ENCODE measurements around the gene FAM124A. TPM values are rescaled to one million over a fixed set of nuclear protein-coding genes. Genes with fewer than 3 reads are reported as not detected.

The FAM124A gene
- total RNA-seq, 6 donors from 2014 or later = 2.3 to 7.1 (median 3.8) TPM

- WGBS, 2 donors = 74 to 88% methylated on average over 4 of the region's 4 CpGs
- Histone ChIP-seq H3K36me3 (peaks cover 0 to 3% (median 0%) of the 10 kb centered on the region in 4 donors), H3K4me1 (peaks cover 0 to 18% (median 7%) of the 10 kb centered on the region in 4 donors), H3K9me3 (no peaks in the 10 kb centered on the region), H3K27ac (no peak overlapping the region), H3K4me3 (no peak overlapping the region), H3K27me3 (no peaks in the 10 kb centered on the region)
- no peak for DNase-seq
- no peak for TF ChIP-seq POLR2AphosphoS5 (IDR thresholded peaks at IDR 0.05)
- TF ChIP-seq CTCF (IDR thresholded peaks at IDR 0.05) = no peak
- no peak for ATAC-seq (ENCODE audit: low FRiP score in 2 of 2)
Measured at GRCh38 chr13:51243227-51243626, 21.0 kb downstream of the FAM124A start.

GRCh38 chr13:51243832-51244231 lies 21.6 kb downstream of the FAM124A start:
- TF ChIP-seq POLR2A (IDR thresholded peaks at IDR 0.05) (no peak), CTCF (IDR thresholded peaks at IDR 0.05) (no peak), EP300 (IDR thresholded peaks at IDR 0.05) (no peak), POLR2AphosphoS5 (IDR thresholded peaks at IDR 0.05) (no peak)
- no peak for DNase-seq
- ATAC-seq (ENCODE audit: low FRiP score in 2 of 2) = no peak
- H3K27me3 ChIP-seq = no peaks in the 10 kb centered on the region
- H3K36me3 ChIP-seq = peaks cover 0 to 3% (median 0%) of the 10 kb centered on the region in 4 donors
- peaks cover 0 to 18% (median 7%) of the 10 kb centered on the region in 4 donors for H3K4me1 ChIP-seq
- no peak overlapping the region for H3K27ac ChIP-seq
- 82 to 84% methylated on average over 7 to 8 of the region's 8 CpGs for WGBS, 2 donors
- H3K4me3 ChIP-seq = no peak overlapping the region
- H3K9me3 ChIP-seq = no peaks in the 10 kb centered on the region

GRCh38 chr13:51244637-51245405 lies 22.6 kb downstream of the FAM124A start:
- H3K27me3 ChIP-seq = no peaks in the 10 kb centered on the region

GRCh38 chr13:51245583-51245982 lies 23.4 kb downstream of the FAM124A start:
- Histone ChIP-seq H3K27ac (no peak overlapping the region), H3K9me3 (no peaks in the 10 kb centered on the region), H3K4me1 (peaks cover 0 to 15% (median 7%) of the 10 kb centered on the region in 4 donors), H3K36me3 (peaks cover 0 to 3% (median 0%) of the 10 kb centered on the region in 4 donors), H3K4me3 (no peak overlapping the region), H3K27me3 (no peaks in the 10 kb centered on the region)
- 90 to 95% methylated on average over 2 of the region's 2 CpGs for WGBS, 2 donors
- no peak for DNase-seq
- no peak for ATAC-seq (ENCODE audit: low FRiP score in 2 of 2)
- TF ChIP-seq POLR2A (IDR thresholded peaks at IDR 0.05) (no peak), CTCF (IDR thresholded peaks at IDR 0.05) (no peak), POLR2AphosphoS5 (IDR thresholded peaks at IDR 0.05) (no peak), EP300 (IDR thresholded peaks at IDR 0.05) (no peak)

More at GRCh38 chr13:51244637-51245405, 22.6 kb downstream of the FAM124A start:
- TF ChIP-seq CTCF (IDR thresholded peaks at IDR 0.05) (no peak), POLR2AphosphoS5 (IDR thresholded peaks at IDR 0.05) (no peak), EP300 (IDR thresholded peaks at IDR 0.05) (no peak), POLR2A (IDR thresholded peaks at IDR 0.05) (no peak)
- peaks cover 0 to 18% (median 7%) of the 10 kb centered on the region in 4 donors for H3K4me1 ChIP-seq
- no peaks in the 10 kb centered on the region for H3K9me3 ChIP-seq
- H3K4me3 ChIP-seq = no peak overlapping the region
- DNase-seq = no peak
- H3K36me3 ChIP-seq = peaks cover 0 to 3% (median 0%) of the 10 kb centered on the region in 4 donors
- 82 to 87% methylated on average over 9 to 14 of the region's 14 CpGs for WGBS, 2 donors
- no peak for ATAC-seq (ENCODE audit: low FRiP score in 2 of 2)
- H3K27ac ChIP-seq = no peak overlapping the region

GRCh38 chr13:51246025-51246417 lies 23.8 kb downstream of the FAM124A start:
- WGBS, 2 donors = 69 to 81% methylated on average over 4 of the region's 4 CpGs
- no peak for ATAC-seq (ENCODE audit: low FRiP score in 2 of 2)
- Histone ChIP-seq H3K27me3 (no peaks in the 10 kb centered on the region), H3K27ac (no peak overlapping the region), H3K4me3 (no peak overlapping the region), H3K9me3 (no peaks in the 10 kb centered on the region), H3K4me1 (peaks cover 0 to 13% (median 5%) of the 10 kb centered on the region in 4 donors), H3K36me3 (peaks cover 0 to 3% (median 0%) of the 10 kb centered on the region in 4 donors)
- no peak for TF ChIP-seq POLR2AphosphoS5 (IDR thresholded peaks at IDR 0.05)
- no peak for TF ChIP-seq EP300 (IDR thresholded peaks at IDR 0.05)
- TF ChIP-seq CTCF (IDR thresholded peaks at IDR 0.05) = no peak
- TF ChIP-seq POLR2A (IDR thresholded peaks at IDR 0.05) = no peak
- DNase-seq = no peak

Data from upper lobe of left lung (tissue), 6 donors.